HCT116 (cell line): ENCODE data around the gene FSIP1. TPM values are rescaled to one million over a fixed set of nuclear protein-coding genes. Genes with fewer than 3 reads are reported as not detected.
A peak's percentile ranks its signal among the peaks of the same experiment; 100 is the strongest.

Experiments
- ATAC-seq: fragments of 200-7000 bp; cut with Tn5 transposase; 2 replicates; pipeline ENCODE4 v1.9.1; 2020; ENCODE audit warnings: mild to moderate bottlenecking, moderate library complexity
- BruUV-seq: library from RNA; stranded (reverse); fragments of 400-500 nt; replicated peaks from 2 replicates; lab custom pipeline; 2021; lab: Mats Ljungman, UMichigan
- CTCF ChIA-PET: fragments of 300-600 bp; sonication (Branson Sonifier 250); formaldehyde crosslinking; loops from one replicate; lab custom pipeline; 2021; ENCODE audit warnings: antibody characterized with exemption; lab: Charles Lee
- POLR2A ChIA-PET: fragments of 300-600, 350-600 bp; sonication (Branson Sonifier 250); formaldehyde crosslinking; loops from one replicate; lab custom pipeline; 2021; ENCODE audit warnings: antibody characterized with exemption; lab: Charles Lee
- RAD21 ChIA-PET, 2 experiments: fragments of 300-600 bp; sonication (Branson Sonifier 250); formaldehyde crosslinking; loops; one replicate each; lab custom pipeline; 2023; ENCODE audit warnings: low total read pairs in 2 of 2; ENCODE audit not compliant: uncharacterized antibody in 2 of 2, unreplicated experiment in 2 of 2, low non-redundant PET in 1 of 2; lab: Charles Lee
- DNase-seq: peaks from one replicate; pipeline ENCODE4 v3.0.0-alpha.2; 2010; ENCODE audit warnings: low read depth, low spot score
- H2AFZ ChIP-seq: fragments of 200-600 bp; shearing (Covaris generic), sonication (generic); 2 replicates; pipeline ENCODE4 v1.6.1; 2017; ENCODE audit warnings: low read depth, mixed run types, mixed read lengths, antibody characterized with exemption, low read length; ENCODE audit not compliant: poor library complexity, severe bottlenecking
- H3K27ac ChIP-seq: 2 replicates; pipeline ENCODE4 v1.5.1; 2012; ENCODE audit warnings: low read depth, low read length
- H3K27me3 ChIP-seq: fragments of 200-600 bp; sonication (generic); 2 replicates; pipeline ENCODE4 v1.6.1; 2016; ENCODE audit warnings: mixed run types, low read length, mixed read lengths; ENCODE audit not compliant: insufficient read depth
- H3K36me3 ChIP-seq, 2 experiments: fragments of 200-500 bp in 1 of 2; fragments of 200-600 bp in 1 of 2; sonication (Bioruptor generic) in 1 of 2; sonication (generic) in 1 of 2; 2 replicates each; pipeline versions ENCODE4 v1.5.1 to v1.6.1; 2014 to 2016; ENCODE audit warnings: low read length in 2 of 2, inconsistent platforms in 1 of 2, mixed read lengths in 1 of 2, mixed run types in 1 of 2; ENCODE audit not compliant: insufficient read depth in 2 of 2, control insufficient read depth in 1 of 2
- H3K4me1 ChIP-seq, 2 experiments: fragments of 200-600 bp in 1 of 2; sonication (generic) in 1 of 2; 2 replicates each; pipeline versions ENCODE4 v1.5.1 to v1.6.1; 2012 to 2017; ENCODE audit warnings: low read length in 2 of 2, inconsistent platforms in 1 of 2, mild to moderate bottlenecking in 1 of 2, mixed read lengths in 1 of 2, mixed run types in 1 of 2, moderate library complexity in 1 of 2; ENCODE audit not compliant: insufficient read depth in 2 of 2, control insufficient read depth in 1 of 2
- H3K4me2 ChIP-seq: fragments of 200-600 bp; sonication (generic); 2 replicates; pipeline ENCODE4 v1.6.1; 2017; ENCODE audit warnings: mixed run types, low read length, mixed read lengths
- H3K4me3 ChIP-seq, 2 experiments: fragments of 200-600 bp in 1 of 2; sonication (generic) in 1 of 2; replicated peaks in 1 of 2; 2 replicates each; pipeline ENCODE4 v1.5.1; 2011 to 2016; ENCODE audit warnings: low read length in 2 of 2, control low read depth in 1 of 2, low read depth in 1 of 2, mild to moderate bottlenecking in 1 of 2, mixed read lengths in 1 of 2, mixed run types in 1 of 2
- H3K79me2 ChIP-seq: fragments of 200-600 bp; sonication (generic); 2 replicates; pipeline ENCODE4 v1.6.1; 2017; ENCODE audit warnings: mild to moderate bottlenecking, mixed run types, low read length, moderate library complexity, mixed read lengths; ENCODE audit not compliant: insufficient read depth
- H3K9ac ChIP-seq: fragments of 200-600 bp; sonication (generic); 2 replicates; pipeline ENCODE4 v1.6.1; 2016; ENCODE audit warnings: low read length, mixed read lengths
- H3K9me2 ChIP-seq: fragments of 200-600 bp; sonication (generic), shearing (Covaris generic); 2 replicates; pipeline ENCODE4 v1.6.1; 2017; ENCODE audit warnings: mixed run types, mild to moderate bottlenecking, moderate library complexity; ENCODE audit not compliant: insufficient read depth
- H3K9me3 ChIP-seq, 2 experiments: fragments of 200-500 bp in 1 of 2; fragments of 200-600 bp in 1 of 2; sonication (Bioruptor generic) in 1 of 2; sonication (generic) in 1 of 2; 2 replicates each; pipeline ENCODE4 v1.6.1; 2014 to 2017; ENCODE audit warnings: low read length in 2 of 2, mixed read lengths in 2 of 2, inconsistent platforms in 1 of 2, low read depth in 1 of 2, mild to moderate bottlenecking in 1 of 2, mixed run types in 1 of 2, moderate library complexity in 1 of 2; ENCODE audit not compliant: control insufficient read depth in 1 of 2, insufficient read depth in 1 of 2
- H4K20me1 ChIP-seq: fragments of 200-600 bp; sonication (generic), shearing (Covaris generic); 2 replicates; pipeline ENCODE4 v1.6.1; 2017; ENCODE audit warnings: mixed run types, mild to moderate bottlenecking, moderate library complexity; ENCODE audit not compliant: insufficient read depth
- CTCF ChIP-seq, 3 experiments: fragments of 200-600 bp in 1 of 3; sonication (generic) in 1 of 3; IDR thresholded peaks in 2 of 3; conservative IDR thresholded peaks in 1 of 3; 2 replicates each; pipeline ENCODE4 v1.5.1; 2012 to 2017; ENCODE audit warnings: low read depth in 2 of 3, low read length in 2 of 3, antibody characterized with exemption in 1 of 3, borderline replicate concordance in 1 of 3, control low read depth in 1 of 3, mild to moderate bottlenecking in 1 of 3, mixed read lengths in 1 of 3, mixed run types in 1 of 3, moderate library complexity in 1 of 3; ENCODE audit not compliant: insufficient read depth in 1 of 3
- EZH2 ChIP-seq: fragments of 200-600 bp; sonication (generic); IDR thresholded peaks from 2 replicates; pipeline ENCODE4 v1.6.1; 2017; ENCODE audit warnings: antibody characterized with exemption, mixed run types
- EZH2phosphoT487 ChIP-seq: fragments of 200-600 bp; IDR thresholded peaks from 2 replicates; pipeline ENCODE4 v1.6.1; 2018; ENCODE audit warnings: antibody characterized with exemption, borderline replicate concordance
- RAD21 ChIP-seq: IDR thresholded peaks from 2 replicates; pipeline ENCODE4 v1.6.1; 2012; ENCODE audit warnings: low read depth, mild to moderate bottlenecking
- YY1 ChIP-seq: IDR thresholded peaks from 2 replicates; pipeline ENCODE4 v1.6.1; 2011; ENCODE audit warnings: low read length, low read depth, moderate library complexity, mild to moderate bottlenecking; ENCODE audit not compliant: insufficient replicate concordance; ENCODE audit errors: extremely low read depth
- ZNF274 ChIP-seq: fragments of 200-500 bp; sonication (Bioruptor generic); IDR thresholded peaks from 2 replicates; pipeline ENCODE4 v1.6.1; 2014; ENCODE audit warnings: mild to moderate bottlenecking, low read depth, low read length, inconsistent platforms
- intact Hi-C: fragments of 100-400 bp; cut with micrococcal nuclease; formaldehyde crosslinking; loops from 2 replicates; pipeline ENCODE4 v1.10.0; 2022
- total RNA-seq: library from RNA; stranded (reverse); gene quantifications from one replicate; pipeline ENCODE4 v1.2.1, GENCODE V29; 2021; ENCODE audit not compliant: unreplicated experiment
- TF ChIP-seq, protein P1 (sequence below): IDR thresholded peaks from 2 replicates; pipeline ENCODE4 v1.6.1; 2012

FSIP1 gene
- total RNA-seq, 1 experiment from 2014 or later, result 0.42 TPM

- H3K36me3 ChIP-seq, result peaks cover 3 to 22% of the 10 kb centered on the region in 2 experiments; a peak in 2 of 4 replicates
- ATAC-seq, result no peak
- no peaks in the 10 kb centered on the region for H3K27me3 ChIP-seq
- CTCF ChIA-PET, result no interaction called here
- no peaks in the 10 kb centered on the region for H3K79me2 ChIP-seq
- no peaks in the 10 kb centered on the region for H3K9me2 ChIP-seq
- no peak overlapping the region for H2AFZ ChIP-seq
- intact Hi-C loops, result no loop called here
- H3K4me2 ChIP-seq, result no peak overlapping the region
- H3K4me3 ChIP-seq, result no peak overlapping the region
- no peak for DNase-seq
- H3K9me3 ChIP-seq, result no peaks in the 10 kb centered on the region
- H4K20me1 ChIP-seq, result no peaks in the 10 kb centered on the region
- POLR2A ChIA-PET, result no interaction called here
- TF ChIP-seq, protein P1, sequence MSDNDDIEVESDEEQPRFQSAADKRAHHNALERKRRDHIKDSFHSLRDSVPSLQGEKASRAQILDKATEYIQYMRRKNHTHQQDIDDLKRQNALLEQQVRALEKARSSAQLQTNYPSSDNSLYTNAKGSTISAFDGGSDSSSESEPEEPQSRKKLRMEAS, result no peak
- no peak for TF ChIP-seq YY1
- TF ChIP-seq EZH2phosphoT487, result no peak
- TF ChIP-seq RAD21, result no peak
- TF ChIP-seq ZNF274, result no peak
- BruUV-seq, result no TSS peak
- H3K4me1 ChIP-seq, result peaks cover 8 to 25% of the 10 kb centered on the region in 2 experiments
- H3K27ac ChIP-seq, result no peak overlapping the region
- RAD21 ChIA-PET, result no interaction called here
- H3K9ac ChIP-seq, result no peak overlapping the region
Measured at GRCh38 chr15:39584266-39584659, 198.4 kb downstream of the FSIP1 start.

GRCh38 chr15:39583596-39584265 is 198.9 kb downstream of the FSIP1 start:
- H3K27me3 ChIP-seq, result no peaks in the 10 kb centered on the region
- no peak for DNase-seq
- no TSS peak for BruUV-seq
- ChIA-PET RAD21 (no interaction called here), POLR2A (no interaction called here), CTCF (interaction anchor here (0.7 to 5.5 kb wide), 2 partner anchors 173 to 725 kb away, joined by 3 to 52 read pairs; no protein-coding TSS in a partner anchor)
- no peaks in the 10 kb centered on the region for H4K20me1 ChIP-seq
- no peak overlapping the region for H3K4me2 ChIP-seq
- no peaks in the 10 kb centered on the region for H3K9me3 ChIP-seq
- no peak overlapping the region for H3K4me3 ChIP-seq
- no peak overlapping the region for H2AFZ ChIP-seq
- ATAC-seq, result no peak
- no peaks in the 10 kb centered on the region for H3K79me2 ChIP-seq
- H3K9ac ChIP-seq, result no peak overlapping the region
- TF ChIP-seq RAD21 (peak; percentile 23; the same call in 1 of the 2 replicates), CTCF (IDR thresholded peaks at IDR 0.05 in 2 of 3, conservative IDR thresholded peaks at IDR 0.05 in 1 of 3; ENCODE audit: borderline replicate concordance in 1 of 3, insufficient read depth in 1 of 3, low read depth in 2 of 3, low read length in 2 of 3) (peak in 2 of 3 experiments; percentile 28 to 47; a peak in 4 of 6 replicates), EZH2 (no peak)
- H3K27ac ChIP-seq, result no peak overlapping the region
- no peaks in the 10 kb centered on the region for H3K9me2 ChIP-seq
- intact Hi-C loops, result no loop called here
- H3K4me1 ChIP-seq, result peaks cover 11 to 29% of the 10 kb centered on the region in 2 experiments
- H3K36me3 ChIP-seq, result peaks cover 3 to 20% of the 10 kb centered on the region in 2 experiments; a peak in 2 of 4 replicates
